Activated T-cell treated with anti-CD3 and anti-CD28 coated beads, Interleukin-2, amount 50 U/mL, for 4 hours (primary cell): ENCODE measurements around the gene HMGN4. TPM values are rescaled to one million over a fixed set of nuclear protein-coding genes. Genes with fewer than 3 reads are reported as not detected.

Experiments
- ATAC-seq, 2 donors: fragments of 200-7000 bp; cut with Tn5 transposase; one replicate each; pipeline ENCODE4 v1.10.0; 2021
- DNase-seq: peaks from one replicate; pipeline ENCODE4 v3.0.0-alpha.2; 2020
- H3K27me3 Mint-ChIP-seq: one replicate; pipeline ENCODE4 v1.8.0; 2021; ENCODE audit warnings: low read depth, mixed read lengths
- H3K36me3 Mint-ChIP-seq: one replicate; pipeline ENCODE4 v1.8.0; 2022; ENCODE audit warnings: mixed read lengths; ENCODE audit not compliant: insufficient read depth
- H3K4me1 Mint-ChIP-seq: one replicate; pipeline ENCODE4 v1.8.0; 2021; ENCODE audit warnings: low read depth, mixed read lengths
- H3K4me3 Mint-ChIP-seq: one replicate; pipeline ENCODE4 v1.8.0; 2021; ENCODE audit warnings: mild to moderate bottlenecking, moderate library complexity, mixed read lengths
- H3K9me3 Mint-ChIP-seq: one replicate; pipeline ENCODE4 v1.8.0; 2021; ENCODE audit warnings: mixed read lengths
- total RNA-seq, 3 donors: library from RNA; stranded (reverse); gene quantifications; one replicate each; pipeline ENCODE4 v1.2.1, GENCODE V29; 2021

HMGN4 gene
- total RNA-seq, 3 donors from 2014 or later = 63.4 to 73.4 (median 72.0) TPM

DNA sequence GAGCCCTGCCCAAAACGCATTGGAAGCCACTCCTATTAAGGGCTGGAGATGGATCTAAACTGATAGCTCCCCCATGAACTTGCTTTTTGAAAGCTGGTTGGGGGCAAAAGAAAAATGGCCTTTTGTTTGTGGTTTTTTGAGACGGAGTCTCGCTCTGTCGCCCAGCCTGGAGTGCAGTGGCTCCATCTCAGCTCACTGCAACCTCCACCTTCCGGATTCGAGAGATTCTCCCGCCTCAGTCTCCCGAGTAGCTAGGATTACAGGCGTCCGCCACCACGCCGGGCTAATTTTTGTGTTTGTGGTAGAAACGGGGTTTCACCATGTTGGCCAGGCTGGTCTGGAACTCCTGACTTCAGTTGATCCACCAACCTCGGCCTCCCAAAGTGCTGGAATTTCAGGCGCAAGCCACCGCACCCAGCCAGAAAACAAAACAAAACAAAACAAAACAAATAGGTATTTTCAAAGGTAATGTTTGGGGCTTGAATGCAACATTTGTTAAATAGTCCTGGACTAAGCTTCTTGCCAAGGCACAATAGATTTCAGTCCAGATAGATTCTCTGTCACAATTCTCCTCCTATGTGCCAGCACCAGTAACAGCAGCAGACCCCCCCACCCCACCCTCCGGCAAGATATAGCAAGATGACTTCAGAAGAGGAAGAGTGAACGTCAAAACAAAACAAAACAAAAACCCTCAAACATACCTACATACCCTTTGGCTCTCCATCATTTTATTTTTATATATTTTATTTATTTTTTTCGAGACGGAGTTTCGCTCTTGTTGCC lies 32.1 kb downstream of the HMGN4 start:
- no peak for ATAC-seq
- Mint-ChIP-seq H3K27me3 (peaks cover 3% of the 10 kb centered on the region), H3K4me1 (peaks cover 25% of the 10 kb centered on the region), H3K4me3 (no peak overlapping the region), H3K36me3 (no peaks in the 10 kb centered on the region), H3K9me3 (no peaks in the 10 kb centered on the region)
- no peak for DNase-seq

DNA sequence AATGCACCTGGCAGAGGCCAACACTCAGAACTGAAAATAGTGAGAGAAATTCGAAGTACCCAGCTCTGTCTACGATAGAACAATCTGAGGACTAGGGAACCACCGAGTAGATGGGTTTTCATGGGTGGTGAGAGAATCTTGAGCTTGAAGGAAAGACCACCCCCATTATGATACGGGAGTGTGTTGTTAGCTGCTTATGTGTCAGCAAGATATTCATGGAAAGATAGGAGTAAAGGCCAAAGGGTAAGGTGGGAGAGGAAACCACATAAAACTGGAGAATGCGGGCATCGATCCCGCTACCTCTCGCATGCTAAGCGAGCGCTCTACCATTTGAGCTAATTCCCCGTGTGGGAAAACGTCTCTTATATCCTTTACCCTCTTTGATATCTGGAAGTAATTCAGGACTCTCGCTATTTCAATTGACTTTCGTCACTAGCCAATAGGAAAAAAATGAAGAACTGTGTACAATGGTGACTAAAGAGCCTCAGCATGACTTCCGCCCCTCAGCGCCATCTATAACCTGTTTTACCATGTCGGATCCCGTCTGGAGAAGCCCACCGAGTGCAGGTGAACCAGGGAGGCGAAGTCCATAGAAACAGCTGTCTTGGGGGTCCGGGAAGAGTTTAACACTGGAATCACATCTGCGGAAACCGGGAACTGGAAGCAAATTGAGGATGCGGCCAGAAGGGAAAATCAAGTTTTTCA lies 33.6 kb downstream of the HMGN4 start:
- peaks cover 29% of the 10 kb centered on the region for H3K4me1 Mint-ChIP-seq
- no peaks in the 10 kb centered on the region for H3K36me3 Mint-ChIP-seq
- ATAC-seq (peak; percentile 55 to 59), DNase-seq (peak; percentile 30)
- peaks cover 3% of the 10 kb centered on the region for H3K27me3 Mint-ChIP-seq
- peak overlapping the region; percentile 82 for H3K4me3 Mint-ChIP-seq
- H3K9me3 Mint-ChIP-seq = no peaks in the 10 kb centered on the region

DNA sequence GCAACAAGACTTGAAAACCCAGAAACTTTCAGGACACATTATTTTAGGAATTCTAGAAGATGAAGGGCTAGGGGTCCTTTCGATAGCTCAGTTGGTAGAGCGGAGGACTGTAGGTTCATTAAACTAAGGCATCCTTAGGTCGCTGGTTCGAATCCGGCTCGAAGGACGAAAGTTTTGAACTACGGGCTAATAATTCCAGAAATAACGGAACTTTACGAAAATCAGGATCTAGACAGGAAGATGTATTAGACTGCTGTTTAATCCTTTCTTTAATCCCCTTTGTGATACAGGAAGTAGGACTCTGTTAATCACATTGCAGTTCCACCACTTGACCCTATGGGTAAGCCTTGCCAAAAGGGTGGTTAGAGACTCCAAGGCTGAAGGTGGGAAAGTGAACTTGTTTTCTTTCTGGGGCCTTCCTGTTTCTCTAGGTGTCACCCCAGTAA lies 37.4 kb downstream of the HMGN4 start:
- DNase-seq = no peak
- peaks cover 10% of the 10 kb centered on the region for H3K9me3 Mint-ChIP-seq
- no peak overlapping the region for H3K4me3 Mint-ChIP-seq
- ATAC-seq = no peak
- peaks cover 26% of the 10 kb centered on the region for H3K4me1 Mint-ChIP-seq
- H3K27me3 Mint-ChIP-seq = no peaks in the 10 kb centered on the region
- no peaks in the 10 kb centered on the region for H3K36me3 Mint-ChIP-seq

DNA sequence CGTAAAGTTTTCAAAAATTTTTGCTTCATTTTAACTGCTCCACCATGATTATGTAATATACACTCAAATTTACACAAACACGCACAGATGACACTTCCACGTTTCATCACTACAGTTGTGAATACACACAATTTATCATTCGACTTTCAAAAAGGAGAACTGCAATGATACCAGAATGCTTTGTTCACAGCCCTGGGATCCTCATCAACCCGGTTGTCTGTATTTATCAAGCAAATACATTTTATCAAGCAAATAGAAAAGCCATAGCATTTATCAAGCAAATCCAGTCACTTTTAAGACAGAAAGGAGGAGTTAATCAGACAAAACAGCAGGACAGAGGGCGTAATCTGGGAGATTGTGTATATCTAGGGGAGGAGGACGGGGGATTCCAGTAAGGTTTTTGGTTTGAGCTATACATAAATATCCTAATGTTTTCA lies 38.3 kb downstream of the HMGN4 start:
- Mint-ChIP-seq H3K36me3 (no peaks in the 10 kb centered on the region), H3K4me3 (peak overlapping the region; percentile 34), H3K9me3 (peaks cover 10% of the 10 kb centered on the region), H3K4me1 (peaks cover 26% of the 10 kb centered on the region), H3K27me3 (no peaks in the 10 kb centered on the region)
- ATAC-seq = no peak
- DNase-seq = no peak

DNA sequence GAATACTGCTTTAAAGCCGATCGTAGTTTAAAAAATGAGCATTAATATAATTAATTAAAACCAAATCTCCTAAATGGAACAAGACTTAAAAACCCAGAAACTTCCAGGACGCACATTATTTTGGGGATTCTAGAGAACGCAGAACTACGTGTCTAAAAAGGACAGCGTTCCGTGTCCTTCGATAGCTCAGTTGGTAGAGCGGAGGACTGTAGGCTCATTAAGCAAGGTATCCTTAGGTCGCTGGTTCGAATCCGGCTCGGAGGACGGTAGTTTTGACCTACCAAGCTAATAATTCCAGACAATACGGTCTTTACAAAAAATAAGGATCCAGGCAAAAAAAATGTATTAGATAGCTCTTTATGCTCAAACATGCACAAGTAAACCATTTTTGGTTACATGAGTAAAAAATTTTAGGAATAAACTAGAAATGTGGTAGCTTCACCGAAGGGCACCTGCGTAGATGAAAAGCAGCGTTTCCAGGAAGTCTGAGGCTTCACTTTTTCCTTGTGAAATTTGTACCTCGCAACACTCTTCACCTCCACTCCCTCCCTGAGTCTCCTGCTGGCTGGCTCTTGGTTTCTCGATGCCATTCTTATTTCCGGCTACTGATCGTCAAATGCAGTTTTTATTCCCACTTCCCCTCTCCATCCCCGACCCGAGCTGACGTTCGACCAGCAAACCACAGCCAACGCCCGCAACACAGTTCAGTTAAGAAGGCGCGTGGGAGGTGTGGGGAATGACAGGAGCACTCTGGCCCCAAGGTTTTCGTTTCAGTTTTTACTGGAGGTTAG lies 39.0 kb downstream of the HMGN4 start:
- ATAC-seq = peak; percentile 78 to 82
- Mint-ChIP-seq H3K9me3 (peaks cover 10% of the 10 kb centered on the region), H3K4me3 (peak overlapping the region; percentile 69), H3K4me1 (peaks cover 22% of the 10 kb centered on the region), H3K36me3 (no peaks in the 10 kb centered on the region), H3K27me3 (no peaks in the 10 kb centered on the region)
- DNase-seq = peak; percentile 65

DNA sequence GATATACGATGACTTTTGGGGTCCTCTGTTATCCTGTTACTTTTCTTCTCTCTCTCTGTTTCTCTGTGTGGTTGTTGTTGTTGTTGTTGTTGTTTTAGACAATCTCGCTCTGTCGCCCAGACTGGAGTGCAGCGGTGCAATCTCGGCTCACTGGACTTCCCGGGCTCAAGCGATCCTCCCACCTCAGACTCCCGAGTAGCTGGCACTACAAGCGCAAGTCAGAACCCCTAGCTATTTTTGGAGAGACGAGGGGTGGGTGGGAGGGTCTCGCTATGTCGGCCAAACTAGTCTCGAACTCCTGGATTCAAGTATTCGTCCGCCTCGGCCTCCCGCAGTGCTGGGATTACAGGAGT lies 39.5 kb downstream of the HMGN4 start:
- Mint-ChIP-seq H3K4me1 (peaks cover 19% of the 10 kb centered on the region), H3K9me3 (peaks cover 10% of the 10 kb centered on the region), H3K27me3 (no peaks in the 10 kb centered on the region), H3K36me3 (no peaks in the 10 kb centered on the region), H3K4me3 (peak overlapping the region; percentile 69)
- no peak for DNase-seq
- ATAC-seq = no peak

- ATAC-seq (no peak), DNase-seq (no peak)
- Mint-ChIP-seq H3K9me3 (peaks cover 10% of the 10 kb centered on the region), H3K27me3 (peaks cover 2% of the 10 kb centered on the region), H3K4me3 (no peak overlapping the region), H3K4me1 (peaks cover 16% of the 10 kb centered on the region), H3K36me3 (no peaks in the 10 kb centered on the region)
These were observed 40.1 kb downstream of the HMGN4 start for GRCh38 chr6:26578279-26578678.

DNA sequence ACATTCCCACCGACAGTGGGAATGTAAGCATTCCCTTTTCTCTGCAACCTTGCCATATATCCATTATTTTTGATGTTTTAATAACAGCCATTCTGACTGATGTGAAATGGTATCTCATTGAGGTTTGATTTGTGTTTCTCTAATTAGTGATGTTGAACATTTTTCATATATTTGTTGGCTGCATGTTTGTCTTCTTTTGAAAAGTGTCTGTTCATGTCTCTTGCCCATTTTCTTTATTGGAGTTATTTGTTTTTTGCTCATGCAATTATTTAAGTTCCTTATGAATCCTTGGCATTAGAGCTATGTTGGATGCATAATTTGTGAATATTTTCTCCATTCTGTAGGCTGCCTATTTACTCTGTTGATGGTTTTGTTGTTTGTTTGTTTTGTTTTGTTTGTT lies 40.6 kb downstream of the HMGN4 start:
- DNase-seq (no peak), ATAC-seq (no peak)
- Mint-ChIP-seq H3K36me3 (no peaks in the 10 kb centered on the region), H3K9me3 (peaks cover 10% of the 10 kb centered on the region), H3K4me1 (peaks cover 16% of the 10 kb centered on the region), H3K4me3 (no peak overlapping the region), H3K27me3 (peaks cover 4% of the 10 kb centered on the region)

GRCh38 chr6:26581164-26581915 lies 43.2 kb downstream of the HMGN4 start:
- peaks cover 10% of the 10 kb centered on the region for H3K9me3 Mint-ChIP-seq

GRCh38 chr6:26588965-26589364 lies 50.8 kb downstream of the HMGN4 start:
- Mint-ChIP-seq H3K4me3 (no peak overlapping the region), H3K36me3 (no peaks in the 10 kb centered on the region), H3K4me1 (no peaks in the 10 kb centered on the region), H3K9me3 (no peaks in the 10 kb centered on the region), H3K27me3 (peaks cover 34% of the 10 kb centered on the region)
- no peak for DNase-seq
- no peak for ATAC-seq

More at GRCh38 chr6:26581164-26581915, 43.2 kb downstream of the HMGN4 start:
- Mint-ChIP-seq H3K36me3 (no peaks in the 10 kb centered on the region), H3K27me3 (peaks cover 4% of the 10 kb centered on the region), H3K4me3 (no peak overlapping the region), H3K4me1 (peaks cover 14% of the 10 kb centered on the region)
- DNase-seq (no peak), ATAC-seq (no peak)

DNA sequence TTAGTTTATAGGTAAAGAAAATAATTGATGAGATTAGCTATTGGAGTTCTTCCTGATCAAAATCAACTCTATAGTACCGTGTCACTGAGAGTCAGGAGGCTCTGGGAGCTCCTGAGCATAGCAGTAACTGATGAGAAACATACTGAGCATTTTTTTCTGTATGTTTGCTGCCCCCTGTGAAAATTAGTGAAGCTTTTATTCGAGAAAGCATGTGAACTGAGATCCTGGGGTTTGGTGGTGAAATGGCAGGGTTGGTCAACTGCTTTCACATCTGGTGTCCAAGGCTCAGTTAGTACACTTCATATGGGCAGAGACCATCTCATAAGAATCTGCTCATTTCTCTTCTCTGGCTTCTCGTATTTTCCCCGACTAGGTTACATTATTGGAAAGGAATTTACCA lies 54.5 kb downstream of the HMGN4 start:
- H3K9me3 Mint-ChIP-seq = no peaks in the 10 kb centered on the region
- H3K27me3 Mint-ChIP-seq = peaks cover 41% of the 10 kb centered on the region

DNA sequence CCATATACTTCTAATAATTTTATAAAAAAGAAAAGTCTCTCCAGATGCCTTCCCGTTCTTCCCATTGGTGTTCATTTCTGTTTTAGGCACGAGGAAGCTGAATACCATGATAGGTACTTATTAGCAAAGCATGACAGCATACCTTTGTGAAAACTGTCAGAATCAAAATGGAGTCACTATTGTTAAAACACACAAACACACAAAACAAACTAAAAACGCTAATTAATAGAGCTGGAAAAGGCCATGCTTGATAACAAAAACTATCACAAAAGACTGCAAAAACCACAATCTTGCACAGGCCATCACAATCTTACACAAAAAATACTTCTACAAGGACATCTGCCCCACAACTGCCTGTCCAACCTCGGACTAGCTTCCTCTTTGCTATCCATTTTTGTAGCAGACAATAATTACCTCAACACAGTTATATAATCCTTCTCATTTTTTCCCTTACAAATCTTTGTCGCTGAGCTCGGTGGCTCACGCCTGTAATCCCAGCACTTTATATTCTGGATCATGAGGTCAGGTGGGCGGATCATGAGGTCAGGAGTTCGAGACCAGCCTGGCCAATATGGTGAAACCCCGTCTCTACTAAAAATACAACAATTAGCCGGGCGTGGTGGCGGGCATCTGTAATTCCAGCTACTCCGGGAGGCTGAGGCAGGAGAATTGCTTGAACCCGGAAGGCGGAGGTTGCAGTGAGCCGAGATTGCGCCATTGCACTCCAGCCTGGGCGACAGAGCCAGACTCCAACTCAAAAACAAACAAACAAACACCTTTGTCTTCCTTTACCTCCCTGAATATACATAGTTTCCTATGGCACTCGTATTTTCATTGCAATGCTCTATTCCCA lies 55.3 kb downstream of the HMGN4 start:
- H3K36me3 Mint-ChIP-seq = peaks cover 8% of the 10 kb centered on the region
- H3K4me1 Mint-ChIP-seq = peaks cover 12% of the 10 kb centered on the region
- no peak overlapping the region for H3K4me3 Mint-ChIP-seq
- ATAC-seq (no peak), DNase-seq (no peak)
- no peaks in the 10 kb centered on the region for H3K9me3 Mint-ChIP-seq
- H3K27me3 Mint-ChIP-seq = peaks cover 37% of the 10 kb centered on the region

More for the DNA sequence above, 54.5 kb downstream of the HMGN4 start:
- no peak for ATAC-seq
- Mint-ChIP-seq H3K4me1 (peaks cover 4% of the 10 kb centered on the region), H3K36me3 (no peaks in the 10 kb centered on the region), H3K4me3 (no peak overlapping the region)
- no peak for DNase-seq

DNA sequence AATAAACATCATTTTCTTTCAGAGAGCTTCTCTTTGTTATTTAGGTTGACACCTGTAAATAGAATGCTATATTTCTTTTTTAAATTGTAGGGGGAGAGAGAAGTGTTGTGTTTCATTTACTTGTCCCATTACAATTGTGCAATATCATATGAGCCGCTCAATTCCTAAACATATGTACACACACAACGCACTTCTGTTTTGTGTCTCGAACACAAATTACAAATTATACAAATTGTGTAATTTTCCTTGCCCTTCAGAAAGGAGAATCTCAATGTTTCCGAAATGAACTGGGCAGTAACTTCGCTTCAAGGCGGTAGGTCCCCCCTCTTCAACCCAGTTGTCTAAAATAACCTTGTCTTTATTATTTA lies 55.9 kb downstream of the HMGN4 start:
- peaks cover 16% of the 10 kb centered on the region for H3K4me1 Mint-ChIP-seq
- ATAC-seq (no peak), DNase-seq (no peak)
- H3K27me3 Mint-ChIP-seq = peaks cover 37% of the 10 kb centered on the region
- no peaks in the 10 kb centered on the region for H3K9me3 Mint-ChIP-seq
- H3K36me3 Mint-ChIP-seq = peaks cover 11% of the 10 kb centered on the region
- H3K4me3 Mint-ChIP-seq = no peak overlapping the region
